ENCODE results near the gene FBXW5.
A peak's percentile ranks its signal among the peaks of the same experiment; 100 is the strongest.

Gene FBXW5

GRCh38 chr9:136944519-136945332 is at the start of gene FBXW5, which contains the start of gene C8G:
FBXW5 (minus strand) TSS chr9:136944738; CDS start chr9:136944083, 655 bp downstream.
C8G (plus strand) TSS chr9:136945243; CDS start chr9:136945321, 78 bp downstream.
- DNase-seq (ENCODE audit: low read depth), result peak; percentile 42

GRCh38 chr9:136992819-136993369 is 48.4 kb upstream of the FBXW5 start:
- no peak for DNase-seq (ENCODE audit: low read depth)

GRCh38 chr9:136991993-136992818 is 47.7 kb upstream of the FBXW5 start, which contains the start of gene PAXX:
PAXX (plus strand) TSS chr9:136992422; CDS start chr9:136992444, 22 bp downstream.
- DNase-seq (ENCODE audit: low read depth), result peak; percentile 23

- no peak for DNase-seq (ENCODE audit: low read depth)
Observed at GRCh38 chr9:136990242-136990911, 45.8 kb upstream of the FBXW5 start.

- DNase-seq (ENCODE audit: low read depth), result no peak
Observed at GRCh38 chr9:136988872-136989271, 44.3 kb upstream of the FBXW5 start.

GRCh38 chr9:136985853-136986252 is 41.3 kb upstream of the FBXW5 start:
- DNase-seq (ENCODE audit: low read depth), result no peak

GRCh38 chr9:136985027-136985602 is 40.6 kb upstream of the FBXW5 start:
- DNase-seq (ENCODE audit: low read depth), result no peak

GRCh38 chr9:136984464-136985026 is 40.0 kb upstream of the FBXW5 start:
- DNase-seq (ENCODE audit: low read depth), result no peak

- no peak for DNase-seq (ENCODE audit: low read depth)
Observed at GRCh38 chr9:136983656-136984314, 39.2 kb upstream of the FBXW5 start.

- DNase-seq (ENCODE audit: low read depth), result no peak
Observed at GRCh38 chr9:136983167-136983566, 38.6 kb upstream of the FBXW5 start.

GRCh38 chr9:136982232-136983051 is 37.9 kb upstream of the FBXW5 start, which contains the start of gene LCNL1:
LCNL1 (plus strand) TSS chr9:136982993; CDS start chr9:136983587, 594 bp downstream.
- DNase-seq (ENCODE audit: low read depth), result no peak

- no peak for DNase-seq (ENCODE audit: low read depth)
Observed at GRCh38 chr9:136981588-136982231, 37.2 kb upstream of the FBXW5 start.

GRCh38 chr9:136980669-136981478 is 36.3 kb upstream of the FBXW5 start:
- DNase-seq (ENCODE audit: low read depth), result no peak

- DNase-seq (ENCODE audit: low read depth), result no peak
Observed at GRCh38 chr9:136979769-136980587, 35.4 kb upstream of the FBXW5 start.

- DNase-seq (ENCODE audit: low read depth), result no peak
Observed at GRCh38 chr9:136978865-136979544, 34.5 kb upstream of the FBXW5 start.

GRCh38 chr9:136978073-136978864 is 33.7 kb upstream of the FBXW5 start:
- DNase-seq (ENCODE audit: low read depth), result no peak
